ENCODE measurements around the gene FIBP. TPM values are rescaled to one million over a fixed set of nuclear protein-coding genes. Genes with fewer than 3 reads are reported as not detected.

Gene FIBP
- total RNA-seq, 1 experiment from 2014 or later: 232 TPM

- DNase-seq (ENCODE audit: low read depth): no peak
These were observed 27.0 kb upstream of the FIBP start for GRCh38 chr11:65915101-65915820.

GRCh38 chr11:65912845-65913244 is 24.6 kb upstream of the FIBP start:
- DNase-seq (ENCODE audit: low read depth): peak; percentile 81

DNA sequence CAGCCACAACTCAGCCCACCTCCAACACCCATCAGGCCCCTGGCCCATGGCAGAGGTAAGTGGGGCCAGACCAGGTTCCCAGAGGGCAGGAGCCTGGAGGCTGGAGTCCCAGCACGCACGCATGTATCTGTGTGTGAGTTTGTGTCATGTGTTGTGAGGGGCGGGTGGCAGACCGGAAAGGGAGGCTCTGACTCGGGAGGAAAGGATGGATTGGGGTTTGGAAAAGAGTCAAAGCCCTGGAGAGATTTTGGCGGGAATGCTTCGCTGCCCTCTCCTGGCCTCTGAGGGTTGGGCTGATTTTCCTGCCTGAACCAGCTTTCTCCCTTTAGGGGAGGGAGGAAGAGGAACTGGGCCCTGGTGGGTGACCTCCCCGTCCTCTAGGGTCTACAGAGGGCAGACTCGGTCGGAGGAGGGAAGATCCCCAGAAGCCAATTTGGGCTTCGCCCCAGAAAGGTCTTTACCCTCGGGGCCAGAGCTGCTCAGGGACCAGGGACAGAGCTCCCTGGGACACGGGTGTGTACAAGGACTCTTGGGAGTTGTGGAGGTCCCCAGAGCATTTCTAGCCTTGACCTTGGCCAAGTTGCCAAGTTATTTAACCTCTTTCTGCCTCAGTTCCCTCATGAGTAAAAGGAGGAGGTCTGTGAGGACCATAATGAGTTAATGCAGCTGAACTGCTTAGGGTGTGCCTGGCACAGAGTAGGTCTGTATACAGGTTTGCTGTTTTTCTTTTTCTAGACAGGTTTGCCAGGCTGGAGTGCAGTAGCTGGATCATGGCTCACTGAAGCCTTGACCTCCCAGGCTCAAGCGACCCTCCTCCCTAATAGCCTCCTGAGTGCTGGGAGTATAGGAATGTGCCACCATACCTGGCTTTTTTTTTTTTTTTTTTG is 23.7 kb upstream of the FIBP start:
- peak; percentile 98 for DNase-seq (ENCODE audit: low read depth)

- DNase-seq (ENCODE audit: low read depth): no peak
These were observed 19.6 kb upstream of the FIBP start for GRCh38 chr11:65907878-65908277.

GRCh38 chr11:65906602-65907001 is 18.3 kb upstream of the FIBP start:
- peak; percentile 40 for DNase-seq (ENCODE audit: low read depth)

GRCh38 chr11:65903715-65904114 is 15.4 kb upstream of the FIBP start:
- no peak for DNase-seq (ENCODE audit: low read depth)

GRCh38 chr11:65903068-65903481 is 14.8 kb upstream of the FIBP start:
- peak; percentile 98 for DNase-seq (ENCODE audit: low read depth)

GRCh38 chr11:65900899-65901180 is 12.6 kb upstream of the FIBP start:
- DNase-seq (ENCODE audit: low read depth): no peak

- DNase-seq (ENCODE audit: low read depth): peak; percentile 98
These were observed 12.0 kb upstream of the FIBP start, which contains the start of gene FOSL1 for GRCh38 chr11:65900125-65900898. FOSL1 (minus strand) TSS chr11:65900388; CDS start chr11:65900339, 49 bp downstream.

DNA sequence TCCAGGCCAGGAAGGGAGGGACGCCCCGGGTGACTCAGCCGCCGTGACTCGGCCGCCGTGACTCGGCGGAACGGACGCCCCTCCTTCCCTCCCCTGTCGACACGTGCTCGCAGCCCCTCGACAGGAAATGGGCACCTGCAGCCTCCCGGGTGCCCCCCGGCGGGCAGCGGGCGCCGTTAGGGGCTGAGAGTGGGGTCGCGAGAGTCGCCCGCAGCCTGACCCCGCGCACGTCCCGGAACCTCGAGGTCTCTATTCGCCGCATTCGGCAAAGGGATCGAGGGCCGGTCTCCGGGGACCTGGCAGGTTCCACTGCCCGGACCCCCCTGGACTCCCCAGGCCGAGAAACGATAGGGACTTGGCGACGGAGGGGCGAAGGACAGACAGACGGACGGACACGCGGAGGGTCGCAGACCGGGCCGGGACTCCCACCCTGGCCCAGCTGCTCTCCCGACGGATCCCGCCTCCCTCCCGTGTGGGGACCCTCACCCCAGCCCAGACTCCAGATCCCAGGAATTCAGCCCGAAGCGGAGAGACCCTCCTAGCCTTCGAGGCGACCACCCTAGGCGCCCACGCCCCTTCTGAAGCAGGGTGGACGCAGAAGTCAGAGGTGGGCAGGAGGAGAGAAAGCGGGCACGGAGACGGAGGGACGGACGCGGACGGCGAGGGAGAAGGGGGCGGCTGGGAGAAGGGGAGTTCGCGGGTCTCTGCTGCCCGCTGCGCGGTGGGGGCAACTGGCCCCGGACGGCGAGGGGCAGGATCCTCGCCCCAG is 11.3 kb upstream of the FIBP start:
- peak; percentile 95 for DNase-seq (ENCODE audit: low read depth)

- DNase-seq (ENCODE audit: low read depth): no peak
These were observed 10.5 kb upstream of the FIBP start for GRCh38 chr11:65898656-65899355.

DNA sequence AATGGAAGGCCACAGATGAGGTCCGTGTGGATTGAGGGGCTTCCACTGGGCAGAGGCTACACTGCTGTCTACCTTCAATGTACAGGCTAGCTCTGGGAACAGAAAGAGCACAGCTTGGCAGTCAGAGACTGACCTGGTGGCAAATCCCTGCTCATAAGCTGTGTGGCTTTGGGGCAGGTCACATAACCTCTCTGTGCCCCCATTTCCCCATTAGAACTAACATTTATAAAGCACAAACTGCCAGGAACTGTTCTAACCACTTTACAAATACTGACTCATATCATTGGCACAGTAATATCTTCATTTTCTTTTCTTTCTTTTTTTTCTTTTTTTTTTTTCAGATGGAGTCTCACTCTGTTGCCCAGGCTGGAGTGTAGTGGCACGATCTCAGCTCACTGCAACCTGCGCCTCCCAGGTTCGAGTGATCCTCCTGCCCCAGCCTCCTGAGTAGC is 8.8 kb upstream of the FIBP start:
- peak; percentile 57 for DNase-seq (ENCODE audit: low read depth)

GRCh38 chr11:65896034-65896999 is 8.0 kb upstream of the FIBP start:
- DNase-seq (ENCODE audit: low read depth): peak; percentile 29

- peak; percentile 40 for DNase-seq (ENCODE audit: low read depth)
These were observed 7.3 kb upstream of the FIBP start for GRCh38 chr11:65895482-65895981.

DNA sequence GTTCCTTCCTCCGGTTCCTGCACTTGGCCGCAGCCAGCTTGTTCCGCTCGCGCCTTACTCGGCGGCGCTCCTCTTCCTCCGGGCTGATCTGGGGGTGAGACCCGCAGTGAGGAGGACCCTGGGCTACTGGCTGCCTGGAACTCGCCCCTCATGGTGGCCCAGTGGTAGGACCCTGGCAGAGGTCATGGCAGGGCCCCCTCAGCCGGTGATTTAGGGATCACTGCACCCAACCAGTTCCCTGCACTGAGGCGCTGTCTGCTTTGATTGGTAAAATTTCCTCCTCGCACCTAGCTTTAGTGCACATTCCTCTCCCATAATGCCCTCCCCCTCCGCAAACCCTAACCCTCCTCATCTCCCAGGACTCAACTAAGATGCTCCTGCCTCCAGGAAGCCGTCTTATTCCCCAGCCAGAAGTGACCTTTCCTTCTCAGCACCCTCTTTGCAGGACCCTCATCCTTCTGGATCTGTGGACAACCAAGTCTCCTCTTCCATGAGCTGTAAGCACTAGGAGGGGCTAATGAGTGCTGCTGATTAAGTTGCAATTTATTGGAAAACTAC is 5.8 kb upstream of the FIBP start:
- peak; percentile 61 for DNase-seq (ENCODE audit: low read depth)

DNA sequence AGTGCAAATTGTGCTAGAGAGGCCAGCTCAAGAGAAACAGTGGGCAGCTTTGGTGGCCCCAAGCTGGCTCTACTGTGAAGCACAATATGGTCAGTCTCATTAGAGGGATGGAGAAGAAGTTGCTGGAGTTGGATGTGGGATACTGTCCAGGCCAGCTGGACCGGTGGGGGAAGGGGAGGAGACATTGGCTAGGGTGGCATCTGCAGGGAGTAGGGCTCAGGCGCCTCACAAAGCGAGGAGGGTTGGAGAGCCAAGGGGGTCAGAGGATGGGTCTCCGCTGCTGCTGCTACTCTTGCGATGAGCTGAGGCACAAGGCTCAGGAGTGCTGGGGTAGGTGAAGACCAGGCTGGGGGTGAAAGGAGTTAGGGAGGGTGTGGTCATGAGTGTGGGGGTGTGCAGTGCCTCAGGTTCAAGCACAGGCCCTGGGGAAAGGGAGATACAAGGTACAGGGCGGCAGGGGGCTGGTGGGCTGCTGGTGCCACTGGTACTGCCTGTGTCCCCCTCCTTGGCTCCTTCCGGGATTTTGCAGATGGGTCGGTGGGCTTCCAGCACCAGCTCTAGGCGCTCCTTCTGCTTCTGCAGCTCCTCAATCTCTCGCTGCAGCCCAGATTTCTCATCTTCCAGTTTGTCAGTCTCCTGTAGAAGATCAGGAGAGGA is 4.5 kb upstream of the FIBP start:
- DNase-seq (ENCODE audit: low read depth): peak; percentile 68

DNA sequence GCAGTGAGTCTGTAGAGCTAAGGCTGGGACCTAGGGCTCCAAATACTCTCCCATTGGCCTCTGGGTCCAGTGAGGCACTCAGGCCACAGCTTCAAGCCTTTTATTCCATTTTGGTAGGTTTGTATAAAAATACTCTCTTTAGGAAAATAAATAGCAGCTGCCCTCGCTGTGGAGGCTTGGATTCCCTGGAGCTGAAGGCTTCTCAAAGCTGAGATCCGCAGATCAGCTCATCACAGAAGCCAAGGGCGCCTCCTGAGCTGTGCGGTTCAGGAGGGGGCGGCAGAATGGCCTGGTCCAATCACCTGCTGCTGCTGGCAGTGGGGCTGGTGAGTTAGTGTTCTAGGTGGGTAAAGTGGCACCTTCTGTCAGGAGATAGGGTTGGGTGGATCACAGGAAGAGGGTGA is 3.9 kb upstream of the FIBP start:
- peak; percentile 71 for DNase-seq (ENCODE audit: low read depth)
